ENCODE data around the gene STPG4.

Gene STPG4

DNA sequence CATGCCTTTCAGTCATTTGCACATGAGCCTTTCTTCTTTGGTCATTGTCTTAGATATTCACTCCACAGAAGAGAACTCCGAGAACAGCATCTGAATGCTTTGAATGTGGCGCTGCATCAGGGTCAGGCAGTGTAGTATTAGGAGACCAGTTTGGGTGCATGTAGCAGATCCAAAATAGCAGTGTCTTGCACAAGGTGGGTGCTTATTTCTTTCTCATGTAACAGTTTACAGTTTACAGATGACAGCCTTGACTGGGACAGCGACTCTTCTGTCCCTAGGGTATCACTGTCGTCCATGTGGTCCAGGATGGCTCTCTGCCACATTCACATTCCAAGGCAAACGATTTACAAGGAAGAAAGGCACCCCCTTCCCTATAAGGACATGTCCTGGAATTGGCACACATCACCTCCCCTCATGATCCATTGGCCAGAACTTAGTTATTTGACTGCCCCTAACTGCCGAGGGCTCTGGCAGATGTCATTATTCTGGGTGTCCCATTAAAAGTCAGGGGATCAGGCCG lies 101.0 kb downstream of the STPG4 start:
- no peak for DNase-seq (ENCODE audit: low spot score)

- DNase-seq (ENCODE audit: low spot score) = no peak
Measured at GRCh38 chr2:47052847-47053246, 102.3 kb downstream of the STPG4 start.

GRCh38 chr2:47051562-47051961 lies 103.5 kb downstream of the STPG4 start:
- no peak for DNase-seq (ENCODE audit: low spot score)

DNA sequence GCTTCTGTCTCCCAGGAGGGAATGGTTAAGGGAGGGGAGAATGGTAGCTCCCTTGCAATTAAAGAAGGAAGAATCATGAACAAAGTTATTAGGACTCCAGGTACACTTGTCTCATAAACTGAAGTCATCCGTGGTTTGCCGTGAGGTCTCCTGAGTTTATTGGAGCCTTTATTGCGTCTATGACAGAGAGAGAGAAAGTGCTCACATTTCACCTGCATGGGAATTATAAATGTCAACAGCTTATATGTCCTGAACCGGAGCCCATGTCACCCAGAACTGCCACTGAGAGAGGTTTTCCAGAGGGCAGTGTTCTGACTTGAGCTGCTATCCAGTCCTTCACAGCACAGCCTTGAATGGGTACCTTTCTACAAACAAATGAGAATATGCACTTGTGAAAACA lies 104.3 kb downstream of the STPG4 start:
- no peak for DNase-seq (ENCODE audit: low spot score)

GRCh38 chr2:47050021-47050760 lies 104.9 kb downstream of the STPG4 start:
- no peak for DNase-seq (ENCODE audit: low spot score)

GRCh38 chr2:47049502-47049901 lies 105.6 kb downstream of the STPG4 start:
- DNase-seq (ENCODE audit: low spot score) = no peak

- no peak for DNase-seq (ENCODE audit: low spot score)
Measured at GRCh38 chr2:47048801-47049480, 106.2 kb downstream of the STPG4 start.

- no peak for DNase-seq (ENCODE audit: low spot score)
Measured at GRCh38 chr2:47046271-47046670, 108.8 kb downstream of the STPG4 start.

DNA sequence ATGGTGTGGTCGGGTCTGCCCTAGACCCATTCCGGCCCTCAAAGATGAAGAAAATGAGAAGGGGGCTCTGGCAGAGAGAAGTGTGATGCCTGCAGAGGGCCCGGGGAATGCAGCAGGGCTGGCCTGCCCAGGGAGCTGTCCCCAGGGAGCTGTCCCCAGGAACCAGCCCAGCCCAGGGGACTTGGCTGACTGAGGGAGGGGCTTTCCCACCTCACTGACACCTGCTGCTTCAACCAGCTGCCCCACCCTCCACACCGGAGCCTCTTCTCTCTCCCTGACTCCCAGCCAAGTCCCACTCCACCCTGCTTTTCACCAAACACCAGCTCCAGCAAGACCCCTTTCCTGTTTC lies 111.2 kb downstream of the STPG4 start:
- peak; percentile 32 for DNase-seq (ENCODE audit: low spot score)

DNA sequence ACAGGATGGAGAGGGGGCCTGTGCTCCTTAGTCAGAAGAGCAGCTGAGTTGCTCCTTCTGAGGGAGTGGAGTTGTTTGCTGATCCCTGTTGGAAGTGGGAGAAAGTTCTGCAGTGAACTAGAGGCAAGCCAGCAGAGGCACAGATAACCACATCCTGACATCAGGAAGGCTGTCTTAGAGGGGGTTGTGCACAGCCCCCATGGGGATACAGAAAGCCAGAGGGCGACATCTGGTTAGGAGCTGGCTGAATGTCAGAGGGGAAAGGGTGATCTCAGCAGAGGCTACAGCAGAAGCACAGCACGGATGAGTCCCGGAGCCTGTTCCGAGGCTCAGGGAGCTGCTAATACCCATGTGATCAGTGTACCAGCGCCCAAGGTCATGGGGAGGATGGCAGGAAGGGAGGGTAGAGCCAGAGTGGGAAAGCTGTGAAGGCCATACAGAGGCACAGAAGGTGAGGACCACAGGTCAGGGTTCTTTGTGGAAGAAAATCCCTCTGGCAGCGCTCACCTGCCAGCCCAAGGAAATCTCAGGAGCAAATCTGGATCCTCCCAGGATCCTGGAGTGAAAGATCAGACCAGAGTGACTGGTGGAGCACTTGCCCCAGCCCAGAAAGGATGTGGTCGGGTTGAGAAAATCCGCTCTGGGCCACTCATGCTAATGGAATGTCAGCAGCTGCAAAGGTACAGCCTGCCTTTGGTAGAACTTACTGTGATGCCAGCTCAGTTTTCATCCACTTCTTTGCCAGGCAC lies 111.8 kb downstream of the STPG4 start:
- DNase-seq (ENCODE audit: low spot score) = peak; percentile 86

DNA sequence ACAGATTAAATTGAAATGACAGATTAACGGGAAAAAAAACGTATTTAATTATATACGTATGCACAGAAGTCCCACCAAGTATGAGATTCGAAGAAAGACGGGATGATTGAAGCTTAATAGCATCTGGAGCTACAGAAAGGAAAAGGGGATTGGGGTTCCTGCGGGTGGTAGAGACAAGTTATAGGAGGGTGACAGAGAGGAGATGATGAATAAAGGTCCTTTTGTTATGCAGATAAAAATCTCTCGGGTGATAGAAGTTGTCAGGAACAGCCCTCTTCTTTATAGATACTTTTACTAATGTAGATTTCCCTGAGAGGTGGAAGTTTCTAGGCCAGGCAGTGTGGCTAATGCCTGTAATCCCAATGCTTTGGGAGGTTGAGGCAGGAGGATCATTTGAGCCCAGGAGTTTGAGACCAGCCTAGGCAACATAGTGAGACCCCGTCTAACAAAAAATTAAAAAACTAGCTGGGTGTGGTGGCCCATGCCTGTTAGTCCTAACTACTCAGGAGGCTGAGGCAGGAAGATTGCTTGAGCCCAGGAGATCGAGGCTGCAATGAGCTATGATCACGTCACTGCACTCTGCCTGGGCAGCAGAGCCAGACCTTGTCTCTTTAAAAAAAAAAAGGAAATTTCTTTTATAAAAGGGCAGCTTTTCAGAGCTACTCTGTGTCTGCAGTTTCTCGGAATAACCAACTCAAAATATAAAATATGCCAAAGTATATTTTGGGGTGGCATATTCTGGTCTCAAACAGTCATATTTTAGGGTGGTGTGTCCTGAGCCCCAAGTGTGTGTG lies 113.0 kb downstream of the STPG4 start:
- DNase-seq (ENCODE audit: low spot score) = no peak

GRCh38 chr2:47041063-47041462 lies 114.0 kb downstream of the STPG4 start:
- no peak for DNase-seq (ENCODE audit: low spot score)

- no peak for DNase-seq (ENCODE audit: low spot score)
Measured at GRCh38 chr2:47040651-47041050, 114.5 kb downstream of the STPG4 start.

- DNase-seq (ENCODE audit: low spot score) = no peak
Measured at GRCh38 chr2:47039913-47040562, 115.1 kb downstream of the STPG4 start.

- no peak for DNase-seq (ENCODE audit: low spot score)
Measured at GRCh38 chr2:47039489-47039870, 115.6 kb downstream of the STPG4 start.

DNA sequence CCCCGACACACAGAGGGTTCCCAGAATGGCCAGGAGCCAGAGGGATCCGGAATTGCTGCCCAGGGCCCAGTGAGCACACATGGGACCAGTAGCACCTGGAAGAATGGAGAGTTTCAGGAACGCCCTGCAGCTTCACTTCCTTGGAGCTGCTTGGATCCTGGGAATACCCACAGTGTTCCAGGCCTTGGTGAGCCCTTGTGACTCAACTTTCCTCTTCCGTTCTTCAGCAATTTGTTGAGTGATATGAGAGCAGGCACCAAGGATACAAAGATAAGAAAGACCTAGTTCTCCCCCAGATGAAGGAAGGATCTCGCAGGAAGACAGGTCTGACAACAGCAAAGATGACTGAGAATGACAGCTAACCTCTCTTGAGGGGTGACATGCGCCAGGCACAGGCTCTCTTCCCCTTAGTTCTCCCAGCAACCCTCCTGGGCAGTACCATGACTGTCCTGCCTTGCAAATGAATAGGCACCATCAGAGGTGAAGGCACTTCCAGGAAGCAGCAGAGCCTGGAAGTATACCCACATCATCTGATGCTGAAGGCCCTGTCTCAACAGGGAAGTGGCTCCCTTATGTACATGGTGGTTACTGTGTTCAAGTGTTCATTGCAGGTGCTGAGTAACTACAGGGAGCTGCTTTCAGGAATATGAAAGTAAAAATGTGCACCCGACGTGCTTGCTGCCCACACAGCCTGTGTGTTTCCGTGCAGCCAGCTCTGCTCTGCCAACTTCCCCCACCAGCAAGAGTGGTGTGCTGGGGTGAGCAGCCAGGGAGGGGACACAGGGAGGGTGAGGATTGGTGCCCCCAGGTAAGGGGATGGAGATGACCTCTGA lies 116.2 kb downstream of the STPG4 start:
- DNase-seq (ENCODE audit: low spot score) = no peak

- DNase-seq (ENCODE audit: low spot score) = no peak
Measured at GRCh38 chr2:47037678-47038077, 117.4 kb downstream of the STPG4 start.

Data from LoVo (cell line).